Muscle of arm (tissue), 12 donors: ENCODE measurements around the gene SARDH. TPM values are rescaled to one million over a fixed set of nuclear protein-coding genes. Genes with fewer than 3 reads are reported as not detected.
"Not testable (repeated sequence)": the region's sequence is repeated elsewhere in the genome, so short reads cannot be mapped to it uniquely, and the experiment has no call there.

ENCODE experiments used
- DNase-seq: peaks from one replicate; pipeline ENCODE4 v3.0.0-alpha.2; 2013
- polyA plus RNA-seq, 12 donors: library from polyadenylated mRNA; unstranded; fragments of 120-200 nt; gene quantifications; one replicate each; pipeline ENCODE4 v1.2.1, GENCODE V29; 2013; ENCODE audit not compliant: insufficient read length in 12 of 12

SARDH gene
- polyA plus RNA-seq, 12 donors = 3.6 to 7.4 (median 4.4) TPM; not detected in 1

DNA sequence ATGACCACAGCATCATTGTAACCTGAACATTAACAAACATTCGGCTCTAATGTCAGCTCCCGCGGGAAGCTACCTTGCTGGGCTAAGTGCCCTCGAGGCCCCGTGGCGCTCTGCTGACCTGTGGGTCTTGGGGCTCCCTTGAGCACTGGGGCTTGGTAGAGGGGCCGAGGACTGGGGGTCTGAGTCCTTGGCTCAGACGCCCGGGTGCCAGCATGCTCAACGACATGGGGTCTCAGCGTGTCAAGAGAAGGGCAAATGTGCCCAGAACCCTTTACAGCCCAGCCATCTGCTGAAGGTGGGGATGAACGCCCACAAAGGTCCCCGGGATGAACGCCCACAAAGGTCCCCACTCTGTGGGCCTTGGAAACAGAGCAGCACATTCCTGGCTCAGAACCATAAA is 39.7 kb upstream of the SARDH start:
- no peak for DNase-seq

DNA sequence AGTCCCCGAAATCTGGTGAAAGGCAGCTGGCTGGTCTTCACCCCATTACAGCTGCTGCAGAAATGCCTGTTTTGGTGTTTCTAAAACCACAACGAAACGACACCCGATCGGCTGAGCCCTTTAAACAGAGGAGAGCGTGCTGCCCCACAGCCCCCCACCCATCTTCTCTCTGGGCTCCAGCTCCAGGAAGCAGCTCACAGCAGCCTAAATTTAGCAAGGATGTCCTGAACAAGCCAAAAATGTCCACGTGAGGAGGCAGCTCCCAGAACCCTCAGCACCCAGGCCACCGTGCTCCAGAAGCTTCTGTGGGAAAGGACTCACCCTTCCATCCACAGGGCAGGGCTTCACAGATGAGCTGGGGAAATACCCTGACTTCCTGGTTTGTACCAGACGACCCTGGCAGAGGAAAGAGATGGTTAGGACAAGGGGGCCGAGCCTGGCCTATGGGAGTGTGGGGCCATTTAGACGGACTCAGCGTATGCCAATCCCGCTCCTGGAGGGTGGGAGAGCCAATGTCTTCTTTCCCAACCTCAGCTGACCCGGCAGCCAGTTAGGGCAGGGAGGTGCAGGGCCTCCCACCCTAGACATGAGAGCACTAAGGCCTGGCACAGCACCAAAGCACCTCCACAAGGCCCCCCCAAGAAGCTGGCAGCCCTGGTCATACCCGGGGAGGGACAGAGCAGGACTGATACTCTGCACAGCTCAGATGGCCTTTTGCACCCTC is 39.1 kb upstream of the SARDH start:
- DNase-seq = no peak

DNA sequence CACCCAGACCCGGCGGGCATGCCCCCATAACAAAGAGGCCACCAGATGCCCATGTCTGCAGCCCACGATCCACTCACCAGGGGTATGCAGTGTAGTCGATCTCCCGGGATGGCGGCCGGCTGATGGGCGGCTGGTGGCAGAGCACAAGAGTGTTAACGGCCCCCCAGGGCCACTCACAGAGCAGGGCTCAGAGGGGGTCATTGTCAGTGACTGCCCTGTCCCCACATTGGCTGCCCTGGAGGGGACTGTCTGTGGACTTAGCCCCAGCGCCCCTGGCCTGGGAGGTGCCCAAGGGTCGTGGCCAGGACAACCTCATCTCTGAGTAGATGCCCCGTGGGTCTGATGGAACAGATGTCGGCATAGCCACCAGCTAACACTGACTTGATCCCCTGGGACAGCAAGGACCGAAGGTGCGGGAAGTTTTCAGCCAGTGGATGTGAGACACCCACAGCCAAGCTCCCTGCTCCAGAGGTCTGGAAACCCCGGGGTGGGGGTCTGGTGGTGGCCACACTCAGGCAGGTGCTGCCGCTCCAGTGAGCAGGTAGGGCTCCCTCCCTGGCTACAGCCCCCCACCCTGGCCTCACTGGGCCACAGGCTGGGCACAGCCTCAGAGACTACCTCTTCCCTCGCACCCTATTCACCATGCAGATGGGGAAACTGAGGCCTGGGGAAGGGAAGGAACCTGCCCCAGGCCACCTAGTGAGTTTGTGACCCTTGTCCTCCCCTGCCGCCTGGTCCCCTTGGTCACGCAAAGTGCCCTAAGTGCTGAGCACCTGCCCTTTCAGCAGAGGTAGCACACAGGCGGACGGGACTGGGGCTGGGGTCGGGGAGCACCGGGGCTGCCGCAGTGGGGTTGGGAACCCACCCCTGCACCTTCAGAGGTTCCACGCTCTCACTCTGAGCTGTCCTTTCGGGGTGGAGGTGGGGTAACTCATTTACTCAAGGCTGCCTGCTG is 38.1 kb upstream of the SARDH start:
- no peak for DNase-seq

DNA sequence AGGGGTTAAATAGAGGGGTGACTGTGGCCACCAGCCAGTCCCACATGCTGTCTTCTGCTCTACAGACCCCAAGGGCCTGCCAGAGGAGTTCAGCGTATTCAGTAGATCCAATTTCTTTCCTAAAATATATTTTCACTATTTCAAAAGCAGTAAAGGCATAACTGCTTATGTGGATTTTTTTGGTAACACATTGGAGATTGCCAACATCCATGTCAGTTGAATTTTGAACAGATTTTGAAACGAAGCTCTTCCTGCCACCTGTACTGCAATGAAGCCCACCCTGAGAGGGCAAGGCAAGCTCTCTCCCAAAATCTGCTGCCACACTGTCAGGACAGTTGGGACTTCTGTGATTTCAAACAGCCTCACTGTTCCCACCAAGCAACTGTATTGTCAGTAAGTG is 37.1 kb upstream of the SARDH start:
- DNase-seq = no peak

DNA sequence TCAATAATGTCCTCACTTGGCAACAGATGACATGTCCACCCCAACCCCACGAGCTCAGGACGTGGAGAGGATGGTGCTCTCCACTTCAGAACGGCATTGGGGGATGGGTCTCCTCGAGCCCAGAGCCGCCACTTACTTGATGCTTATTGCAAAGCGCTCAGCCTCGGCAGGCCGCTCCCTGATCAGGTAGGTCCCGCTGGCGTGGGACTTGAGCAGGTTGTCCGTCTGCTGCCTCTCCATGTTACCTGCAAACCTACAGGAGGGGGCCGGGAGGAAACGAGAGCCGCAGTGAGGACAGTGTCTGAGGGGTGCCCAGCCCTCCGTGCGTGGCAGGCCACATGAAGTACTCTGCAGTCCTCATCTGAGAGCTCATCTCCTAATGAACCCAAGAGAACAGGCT is 36.6 kb upstream of the SARDH start:
- no peak for DNase-seq

DNA sequence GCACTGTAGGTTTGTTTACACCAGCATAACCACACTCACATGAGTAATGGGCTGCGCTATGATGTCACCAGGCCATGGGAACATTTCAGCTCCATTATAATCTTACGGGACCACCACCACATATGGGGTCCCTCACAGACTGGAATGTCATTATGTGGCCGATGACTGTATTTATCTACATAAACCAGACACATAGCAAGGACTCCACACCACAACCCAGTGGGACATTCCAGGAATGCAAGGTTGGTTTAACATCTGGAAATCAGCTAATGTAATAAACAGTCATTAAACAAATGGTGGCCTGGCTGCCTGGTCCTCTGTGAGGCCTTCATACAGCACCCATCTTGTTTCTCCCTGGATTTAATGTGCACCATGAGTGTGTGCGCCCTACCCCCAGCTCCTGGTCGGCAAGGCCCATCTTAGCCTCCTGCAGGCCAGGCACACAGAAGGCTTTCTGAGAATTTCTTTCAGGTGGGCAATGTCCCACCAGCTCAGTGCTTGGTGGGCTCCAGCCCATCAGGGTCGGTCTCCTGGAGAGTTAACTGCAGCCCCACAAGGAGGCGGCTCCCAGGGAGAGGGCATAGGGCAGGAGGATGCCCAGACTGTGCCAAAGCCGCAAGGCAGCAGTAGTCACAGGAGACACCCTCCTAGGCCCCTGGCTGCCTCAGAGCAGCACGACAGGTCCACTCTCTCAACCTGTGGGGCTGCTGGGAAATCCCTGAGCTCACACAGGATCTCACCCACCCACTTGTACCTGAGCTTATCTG is 35.9 kb upstream of the SARDH start:
- DNase-seq = no peak

DNA sequence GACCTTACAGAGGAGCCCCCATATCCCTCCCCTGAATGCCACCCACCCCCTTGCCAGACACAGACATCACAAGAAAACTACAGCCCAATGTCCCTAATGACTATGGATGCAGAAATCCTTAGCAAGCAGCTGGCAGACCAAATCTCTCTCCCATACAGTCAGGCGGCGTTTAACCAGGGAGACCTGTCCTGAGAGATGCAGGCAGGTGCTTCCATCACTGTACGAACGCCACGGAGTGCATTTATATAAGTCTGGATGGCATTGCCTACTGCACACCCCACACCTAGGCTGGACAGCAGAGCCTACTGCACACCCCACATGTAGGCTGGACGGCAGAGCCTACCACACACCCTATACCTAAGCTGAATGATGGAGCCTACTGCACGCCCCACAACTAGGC is 34.4 kb upstream of the SARDH start:
- DNase-seq = no peak

DNA sequence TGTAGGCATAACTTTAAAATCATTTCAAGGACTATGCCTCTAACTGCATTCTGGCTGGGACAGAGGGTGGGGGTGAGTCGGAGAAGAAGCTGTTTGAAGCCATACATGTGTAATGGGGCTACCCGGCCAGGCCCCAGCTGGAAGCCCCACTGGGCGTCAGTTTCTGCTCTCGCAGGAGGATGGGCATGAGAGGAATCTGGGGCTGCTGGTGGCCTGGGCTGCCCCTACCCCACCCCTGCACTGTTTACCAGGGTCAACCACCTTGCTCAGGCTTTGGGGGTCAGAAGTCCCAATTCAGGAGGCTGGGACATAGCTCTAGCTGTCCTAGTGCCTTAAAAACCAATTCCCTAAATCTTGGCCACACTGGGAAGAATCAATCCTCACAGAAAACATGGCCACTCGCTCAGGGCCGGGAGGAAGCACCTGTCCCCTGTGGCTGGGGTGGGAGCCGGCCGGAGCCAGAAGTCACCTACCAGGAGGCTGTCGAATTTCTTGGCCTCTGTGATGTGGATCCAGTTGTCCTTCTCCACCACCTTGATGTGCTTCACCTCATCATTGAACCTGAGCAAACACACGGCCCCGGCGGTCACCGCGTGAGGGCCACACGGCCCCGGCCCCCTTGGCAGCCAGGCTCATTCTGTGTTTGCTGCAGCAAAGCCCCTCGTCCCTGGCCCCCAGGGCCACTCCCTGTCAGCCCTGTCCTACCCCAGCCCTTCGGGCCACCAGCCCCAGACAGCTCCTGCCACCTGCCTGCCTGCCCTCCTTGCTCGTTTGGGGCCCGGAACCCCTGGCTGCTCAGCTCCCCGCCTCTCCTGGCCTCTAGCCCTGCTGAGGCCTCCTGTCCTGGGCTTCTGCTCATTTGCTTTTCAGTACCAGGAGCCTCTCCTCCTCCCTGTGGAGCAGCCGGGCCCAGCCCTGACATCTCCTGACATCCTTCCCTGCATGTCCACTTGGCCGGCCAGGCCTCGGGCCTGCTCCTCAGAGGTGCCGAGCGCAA is 33.6 kb upstream of the SARDH start:
- DNase-seq = no peak

DNA sequence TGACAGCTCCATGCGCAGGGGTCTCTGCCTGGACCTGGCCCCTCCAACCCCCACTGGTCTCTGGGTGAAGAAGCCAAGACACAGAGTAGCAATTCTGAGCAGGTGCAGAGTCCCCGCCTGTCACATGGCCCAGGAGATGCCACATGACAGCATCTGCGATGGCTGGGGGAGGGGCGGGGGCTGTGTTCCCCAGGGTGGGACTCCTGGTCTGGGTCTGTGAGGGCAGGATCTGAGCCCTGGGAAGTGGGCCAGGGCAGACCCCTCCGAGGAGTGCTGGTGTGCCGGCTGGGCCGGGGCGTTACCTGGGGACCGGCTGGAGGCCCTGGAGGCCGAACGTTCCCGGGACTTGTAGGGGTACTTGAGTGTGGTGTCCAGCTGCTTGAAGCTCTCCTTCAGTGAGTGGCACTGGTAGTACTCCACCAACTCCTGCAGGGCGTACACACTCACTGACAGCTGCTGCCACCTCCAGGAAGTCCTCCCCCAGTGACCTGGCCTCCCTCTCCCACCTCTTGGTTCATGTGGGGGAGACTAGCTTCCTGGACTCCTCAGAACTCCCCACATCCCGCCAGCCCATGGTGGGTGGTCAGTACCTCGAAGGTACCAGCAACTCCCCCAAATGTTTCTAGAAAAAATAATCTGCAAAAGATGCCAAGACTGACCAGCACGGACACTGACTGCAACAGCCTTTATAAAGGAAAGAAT is 32.1 kb upstream of the SARDH start:
- no peak for DNase-seq

DNA sequence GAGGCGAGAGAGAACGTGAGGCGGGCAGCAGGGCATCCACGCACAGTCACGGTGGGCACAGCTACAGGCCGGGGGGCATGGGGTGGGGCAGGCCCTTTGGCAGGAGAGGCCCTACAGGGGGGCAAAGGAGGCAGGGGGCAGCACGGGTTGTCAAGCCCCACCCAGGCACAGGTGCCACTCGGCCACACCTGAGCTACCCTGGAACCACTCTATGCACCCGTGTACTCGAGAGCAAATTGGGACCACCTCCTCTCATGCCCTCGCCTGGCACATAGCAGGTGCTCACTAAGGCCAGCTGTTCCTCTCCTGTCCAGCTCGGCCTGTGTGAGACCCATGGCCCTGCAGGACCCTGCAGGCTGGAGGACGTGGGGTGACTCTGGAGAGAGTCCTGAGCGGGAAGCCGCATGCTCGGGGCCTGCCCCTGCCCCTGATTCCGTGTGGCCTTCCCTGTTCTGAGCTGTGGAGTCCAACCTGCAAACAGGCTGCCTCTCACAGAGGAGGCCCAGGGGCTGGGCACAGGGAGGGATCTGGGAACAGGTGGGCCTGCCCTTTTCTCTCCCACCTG is 31.4 kb upstream of the SARDH start:
- no peak for DNase-seq

DNA sequence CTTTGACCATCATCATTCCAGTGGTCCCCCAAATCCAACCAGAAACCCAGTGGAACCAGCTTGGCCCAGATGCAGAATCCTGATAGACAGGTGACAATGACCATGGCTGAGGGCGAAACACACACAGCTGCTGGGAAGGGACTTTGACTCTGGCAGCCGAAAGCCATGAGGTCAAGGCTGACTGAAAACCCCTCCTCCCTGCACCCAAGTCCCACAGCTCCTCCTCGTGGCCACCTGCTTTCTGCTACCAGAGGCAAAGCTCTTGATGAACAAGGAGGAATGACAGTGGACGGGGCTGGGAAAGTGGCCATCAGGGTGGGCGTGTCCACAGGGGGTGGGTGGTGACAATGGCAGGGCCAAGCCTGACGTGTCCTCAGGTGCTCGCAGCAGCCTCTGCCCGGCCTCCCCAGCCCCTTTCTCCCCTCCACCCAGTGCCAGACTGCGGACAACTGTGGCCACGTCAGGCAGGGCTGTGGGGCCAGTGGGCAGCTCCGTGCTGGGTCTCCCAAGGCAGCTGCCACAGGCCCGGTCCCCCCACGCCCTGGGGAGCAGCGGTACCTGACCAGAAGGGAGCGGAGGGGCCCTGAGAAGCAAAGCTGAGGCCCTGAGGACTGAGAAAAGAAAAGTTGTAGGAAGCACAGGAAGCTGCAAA is 30.8 kb upstream of the SARDH start:
- DNase-seq = no peak

DNA sequence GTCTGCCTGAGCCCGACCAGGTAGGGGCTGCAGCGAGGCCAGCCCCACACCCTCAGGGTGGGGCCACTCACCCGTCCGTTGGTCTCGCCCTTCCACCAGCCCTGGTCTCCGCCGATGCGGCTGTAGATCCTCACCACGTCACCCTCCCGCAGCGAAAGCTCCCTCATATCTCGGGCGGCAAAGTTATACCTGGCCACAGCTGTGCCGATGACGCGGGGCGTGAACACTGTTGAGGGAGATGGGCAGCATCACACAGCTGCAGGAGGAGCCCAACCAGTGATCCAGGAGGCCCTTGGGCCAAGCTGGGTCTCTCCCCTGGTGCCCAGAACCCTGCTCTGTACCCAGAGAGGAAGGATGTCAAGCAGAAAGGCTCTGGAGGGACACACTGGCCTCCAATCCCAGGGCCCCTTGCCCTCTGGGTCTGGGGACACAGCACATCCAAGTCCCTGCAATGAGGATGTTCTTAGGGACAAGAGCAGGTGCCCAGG is 30.3 kb upstream of the SARDH start:
- DNase-seq = no peak

DNA sequence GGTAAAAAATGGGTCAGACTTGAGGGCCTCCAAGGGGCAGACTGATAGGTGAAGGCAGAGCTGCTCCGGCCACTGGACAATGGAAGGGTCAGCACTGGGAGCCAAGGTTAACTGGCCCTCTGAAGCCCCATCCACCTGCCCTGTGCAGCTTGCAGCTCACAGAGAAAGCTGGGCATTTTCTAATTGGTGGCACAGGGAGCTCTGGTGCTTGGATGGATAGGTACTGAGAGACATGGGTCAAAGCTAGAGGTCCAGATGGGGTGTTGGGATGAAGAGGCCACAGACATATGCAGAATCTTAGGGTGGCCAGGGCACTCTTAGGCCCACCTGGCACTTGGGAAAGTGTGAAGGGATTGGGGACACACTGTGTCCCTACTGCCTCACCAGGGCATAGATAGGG is 29.5 kb upstream of the SARDH start:
- DNase-seq = no peak

DNA sequence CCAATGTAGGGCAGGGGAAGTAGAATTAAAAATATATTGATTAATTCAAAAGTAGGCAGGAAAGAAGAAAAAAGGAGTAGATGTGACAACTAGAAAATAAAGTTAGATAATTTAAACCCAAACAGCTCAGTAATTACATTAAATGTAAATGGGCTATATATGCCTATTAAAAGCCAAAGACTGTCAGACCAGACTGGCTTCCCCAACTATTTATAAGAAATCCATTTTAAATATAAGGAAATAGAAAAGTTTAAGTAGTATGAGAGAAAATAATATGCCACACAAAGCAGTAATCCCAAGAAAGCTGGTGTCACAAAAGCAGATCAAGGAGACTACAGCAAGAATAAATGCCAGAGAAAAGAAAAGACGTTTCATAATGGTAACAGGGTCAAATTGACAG is 28.9 kb upstream of the SARDH start:
- DNase-seq = no peak

DNA sequence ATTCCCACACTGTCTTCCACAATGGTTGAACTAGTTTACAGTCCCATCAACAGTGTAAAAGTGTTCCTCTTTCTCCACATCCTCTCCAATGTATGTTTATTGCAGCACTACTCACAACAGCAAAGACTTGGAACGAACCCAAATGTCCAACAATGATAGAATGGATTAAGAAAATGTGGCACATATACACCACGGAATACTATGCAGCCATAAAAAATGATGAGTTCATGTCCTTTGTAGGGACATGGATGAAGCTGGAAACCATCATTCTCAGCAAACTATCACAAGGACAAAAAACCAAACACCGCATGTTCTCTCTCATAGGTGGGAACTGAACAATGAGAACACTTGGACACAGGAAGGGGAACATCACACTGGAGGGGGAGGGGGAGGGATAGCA is 28.1 kb upstream of the SARDH start:
- DNase-seq = not testable (repeated sequence)

DNA sequence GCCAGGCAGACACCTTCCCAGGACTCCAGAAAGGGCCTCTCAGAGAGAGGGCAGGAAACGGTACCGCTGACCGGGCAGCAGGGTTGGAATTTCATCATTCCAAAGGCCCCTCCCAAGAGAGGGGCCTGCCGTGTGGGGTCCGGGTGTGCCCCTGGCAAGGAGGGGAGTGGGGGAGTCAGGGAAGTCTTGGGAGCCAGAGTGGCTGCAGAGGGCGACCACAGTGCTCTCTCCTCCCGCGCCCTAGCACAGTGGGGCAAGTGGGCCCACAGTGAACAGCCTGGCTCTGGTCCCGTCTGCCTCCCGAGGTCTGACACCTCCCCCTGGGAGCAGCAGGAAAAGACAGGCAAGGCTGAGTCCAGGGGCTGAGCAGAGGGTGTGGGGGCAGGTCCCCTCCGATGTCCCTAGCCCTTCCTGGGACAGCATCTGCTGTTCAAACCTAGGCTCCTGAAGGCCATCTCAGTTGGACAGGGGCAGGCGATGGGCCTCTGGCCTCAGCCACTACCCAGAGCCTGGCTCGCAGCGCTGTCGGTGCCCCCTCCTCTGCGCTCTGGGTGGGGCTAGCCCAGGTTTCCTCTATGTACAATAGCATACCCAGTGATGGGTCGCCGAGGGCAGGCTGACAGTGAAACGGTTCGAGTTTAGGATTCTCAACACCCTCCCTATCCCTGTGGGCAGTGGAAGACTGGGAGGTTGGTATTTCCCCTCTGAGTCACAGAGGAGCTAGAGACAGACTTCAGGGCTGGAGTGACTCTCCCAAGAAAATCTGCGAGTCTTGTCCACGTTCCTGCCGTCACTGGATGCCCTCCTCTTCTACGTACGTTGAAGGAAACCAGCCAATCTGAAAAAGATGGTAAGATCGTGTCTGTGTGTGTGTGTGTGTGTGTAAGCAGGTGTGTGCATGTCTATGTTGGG is 25.4 kb upstream of the SARDH start:
- DNase-seq = no peak

DNA sequence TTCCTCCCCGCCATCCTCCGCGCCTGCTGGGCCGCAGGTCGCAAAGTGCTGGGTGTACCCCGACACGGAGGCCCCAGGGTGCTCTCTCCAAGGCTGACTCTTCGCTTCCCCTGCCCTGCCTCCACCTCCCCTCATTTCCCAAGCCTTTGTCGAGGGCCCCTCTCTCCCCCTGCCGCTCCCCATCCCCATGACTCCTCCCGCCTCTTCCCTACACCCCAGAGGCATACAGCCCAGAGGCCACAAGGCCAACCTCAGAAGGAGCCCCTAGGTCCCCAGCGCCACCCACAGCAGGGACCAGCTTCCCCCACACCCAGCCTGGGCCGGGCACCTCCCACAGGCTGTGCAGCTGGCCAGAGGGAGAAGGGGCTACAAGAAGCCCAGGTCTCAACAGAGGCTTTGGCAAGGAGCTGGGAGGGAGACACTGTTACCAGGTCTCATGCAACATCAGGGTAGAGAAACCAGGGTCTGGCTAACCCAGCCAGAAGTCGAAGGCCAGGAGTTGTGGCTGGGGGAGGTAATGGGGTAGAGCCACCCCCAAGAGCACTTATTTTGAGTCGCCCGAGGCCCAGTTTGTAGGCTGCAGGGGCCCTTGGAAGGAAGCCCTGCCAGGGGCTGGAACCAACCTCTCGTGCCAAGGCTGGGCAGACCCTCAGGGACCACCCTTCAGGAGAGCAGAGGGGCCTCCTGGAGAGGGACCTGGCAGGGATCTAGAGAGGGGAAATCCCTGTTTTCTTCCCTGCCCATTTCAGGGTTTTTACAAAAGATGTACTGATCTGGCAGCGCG is 24.5 kb upstream of the SARDH start:
- DNase-seq = no peak
